PC-3 (cell line): ENCODE results near the gene COPS3.

Experiments used
- EZH2 ChIP-seq: fragments of 300-600 bp; sonication (generic); IDR thresholded peaks from one replicate; pipeline ENCODE4 v1.6.1; 2017; ENCODE audit warnings: antibody characterized with exemption, mild to moderate bottlenecking, low read length; ENCODE audit not compliant: unreplicated experiment
- EZH2phosphoT487 ChIP-seq: fragments of 300-600 bp; sonication (generic); IDR thresholded peaks from 2 replicates; pipeline ENCODE4 v1.6.1; 2018; ENCODE audit warnings: mild to moderate bottlenecking, antibody characterized with exemption, low read length, borderline replicate concordance
- TF ChIP-seq, protein P1 (sequence below): fragments of 300-600 bp; sonication (generic); conservative IDR thresholded peaks from 2 replicates; pipeline ENCODE4 v1.5.1; 2017; ENCODE audit warnings: antibody characterized with exemption, low read depth, mild to moderate bottlenecking, low read length

GRCh38 chr17:17221329-17221728 lies 59.7 kb downstream of the COPS3 start:
- TF ChIP-seq, protein P1, sequence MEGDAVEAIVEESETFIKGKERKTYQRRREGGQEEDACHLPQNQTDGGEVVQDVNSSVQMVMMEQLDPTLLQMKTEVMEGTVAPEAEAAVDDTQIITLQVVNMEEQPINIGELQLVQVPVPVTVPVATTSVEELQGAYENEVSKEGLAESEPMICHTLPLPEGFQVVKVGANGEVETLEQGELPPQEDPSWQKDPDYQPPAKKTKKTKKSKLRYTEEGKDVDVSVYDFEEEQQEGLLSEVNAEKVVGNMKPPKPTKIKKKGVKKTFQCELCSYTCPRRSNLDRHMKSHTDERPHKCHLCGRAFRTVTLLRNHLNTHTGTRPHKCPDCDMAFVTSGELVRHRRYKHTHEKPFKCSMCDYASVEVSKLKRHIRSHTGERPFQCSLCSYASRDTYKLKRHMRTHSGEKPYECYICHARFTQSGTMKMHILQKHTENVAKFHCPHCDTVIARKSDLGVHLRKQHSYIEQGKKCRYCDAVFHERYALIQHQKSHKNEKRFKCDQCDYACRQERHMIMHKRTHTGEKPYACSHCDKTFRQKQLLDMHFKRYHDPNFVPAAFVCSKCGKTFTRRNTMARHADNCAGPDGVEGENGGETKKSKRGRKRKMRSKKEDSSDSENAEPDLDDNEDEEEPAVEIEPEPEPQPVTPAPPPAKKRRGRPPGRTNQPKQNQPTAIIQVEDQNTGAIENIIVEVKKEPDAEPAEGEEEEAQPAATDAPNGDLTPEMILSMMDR = no peak
- TF ChIP-seq EZH2 (no peak), EZH2phosphoT487 (no peak)
